Testis (tissue), 3 donors: ENCODE measurements around the gene SETD3. TPM values are rescaled to one million over a fixed set of nuclear protein-coding genes. Genes with fewer than 3 reads are reported as not detected.

Experiments used
- DNase-seq: peaks from one replicate; pipeline ENCODE4 v3.0.0-alpha.2; 2019
- H3K27ac ChIP-seq, 2 donors: fragments of 200-600 bp; sonication (generic); one replicate each; pipeline ENCODE4 v1.5.1; 2019
- H3K27me3 ChIP-seq: fragments of 200-600 bp; sonication (generic); one replicate; pipeline ENCODE4 v1.5.1; 2019
- H3K36me3 ChIP-seq: fragments of 200-600 bp; sonication (generic); one replicate; pipeline ENCODE4 v1.5.1; 2017; ENCODE audit warnings: low read depth; ENCODE audit errors: missing control alignments
- H3K4me1 ChIP-seq: fragments of 200-600 bp; sonication (generic); one replicate; pipeline ENCODE4 v1.5.1; 2019
- H3K4me3 ChIP-seq, 2 donors: fragments of 200-600 bp; sonication (generic); one replicate each; pipeline ENCODE4 v1.5.1; 2017 to 2019
- H3K9me3 ChIP-seq: fragments of 200-600 bp; sonication (generic); one replicate; pipeline ENCODE4 v1.5.1; 2017
- POLR2A ChIP-seq: fragments of 450-650 bp; IDR thresholded peaks from one replicate; pipeline ENCODE4 v1.6.1; 2017; ENCODE audit warnings: antibody characterized with exemption, mild to moderate bottlenecking, moderate library complexity
- WGBS, 2 donors: methylation state at CpG; one replicate each; pipeline ENCODE4 v1.1.5; 2018; 5-methylcytosine and 5-hydroxymethylcytosine counted together
- intact Hi-C: fragments of 100-400 bp; cut with DNase I; formaldehyde crosslinking; loops from one replicate; pipeline ENCODE4 v1.15.1; 2023; ENCODE audit warnings: low total_unique reads
- polyA plus RNA-seq: library from polyadenylated mRNA; stranded (reverse); fragments of 350-450 nt; fragmentation: Illumina TruSeq; extraction: RNeasy Lipid Tissue Mini Kit (QIAGEN cat#74804); gene quantifications from one replicate; pipeline ENCODE4 v1.2.3, GENCODE V29; 2014; ENCODE audit warnings: low read depth, low replicate concordance; ENCODE audit not compliant: insufficient read depth
- total RNA-seq, 2 donors: library from RNA; depleted of rRNA; stranded (reverse); fragments of >200 nt; gene quantifications; one replicate each; pipeline ENCODE4 v1.2.3, GENCODE V29; 2016
- TF ChIP-seq, protein P1 (sequence below), 3 experiments: fragments of 450-650 bp in 2 of 3; fragments of 200-600 bp in 1 of 3; sonication (generic) in 1 of 3; IDR thresholded peaks; one replicate each; pipeline ENCODE4 v1.5.1; 2016 to 2019; ENCODE audit warnings: antibody characterized with exemption in 3 of 3, mild to moderate bottlenecking in 2 of 3, moderate library complexity in 1 of 3

SETD3 gene
- total and polyA plus RNA-seq, 3 donors from 2014 or later, result 135 to 186 (median 160) TPM

DNA sequence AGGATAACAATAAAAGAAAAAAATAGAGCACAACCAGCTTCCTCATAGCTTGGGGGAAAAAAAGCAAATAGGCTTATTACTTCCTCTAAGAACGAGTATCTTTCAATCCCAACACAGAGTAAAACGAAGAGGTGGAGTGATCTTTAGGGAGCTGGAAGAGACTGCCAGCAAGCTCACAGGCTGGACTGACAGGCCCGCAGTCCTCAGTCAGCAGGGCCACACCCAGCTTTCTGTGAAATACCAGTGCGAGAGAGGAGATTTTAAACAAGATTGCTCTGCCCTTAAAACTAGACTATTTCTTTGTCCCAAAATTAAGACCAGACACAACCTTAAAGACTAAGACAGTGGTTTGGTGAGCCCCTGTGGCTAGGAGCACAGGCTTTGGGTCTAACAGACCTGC, 32.9 kb downstream of the SETD3 start:
- TF ChIP-seq, protein P1, sequence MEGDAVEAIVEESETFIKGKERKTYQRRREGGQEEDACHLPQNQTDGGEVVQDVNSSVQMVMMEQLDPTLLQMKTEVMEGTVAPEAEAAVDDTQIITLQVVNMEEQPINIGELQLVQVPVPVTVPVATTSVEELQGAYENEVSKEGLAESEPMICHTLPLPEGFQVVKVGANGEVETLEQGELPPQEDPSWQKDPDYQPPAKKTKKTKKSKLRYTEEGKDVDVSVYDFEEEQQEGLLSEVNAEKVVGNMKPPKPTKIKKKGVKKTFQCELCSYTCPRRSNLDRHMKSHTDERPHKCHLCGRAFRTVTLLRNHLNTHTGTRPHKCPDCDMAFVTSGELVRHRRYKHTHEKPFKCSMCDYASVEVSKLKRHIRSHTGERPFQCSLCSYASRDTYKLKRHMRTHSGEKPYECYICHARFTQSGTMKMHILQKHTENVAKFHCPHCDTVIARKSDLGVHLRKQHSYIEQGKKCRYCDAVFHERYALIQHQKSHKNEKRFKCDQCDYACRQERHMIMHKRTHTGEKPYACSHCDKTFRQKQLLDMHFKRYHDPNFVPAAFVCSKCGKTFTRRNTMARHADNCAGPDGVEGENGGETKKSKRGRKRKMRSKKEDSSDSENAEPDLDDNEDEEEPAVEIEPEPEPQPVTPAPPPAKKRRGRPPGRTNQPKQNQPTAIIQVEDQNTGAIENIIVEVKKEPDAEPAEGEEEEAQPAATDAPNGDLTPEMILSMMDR (IDR thresholded peaks at IDR 0.05), result no peak
- no peak for TF ChIP-seq POLR2A
- Histone ChIP-seq H3K4me1 (no peaks in the 10 kb centered on the region), H3K27ac (no peak overlapping the region), H3K36me3 (no peaks in the 10 kb centered on the region), H3K4me3 (no peak overlapping the region), H3K27me3 (no peaks in the 10 kb centered on the region), H3K9me3 (no peaks in the 10 kb centered on the region)
- intact Hi-C loops, result no loop called here
- 91 to 93% methylated on average over 4 of the region's 4 CpGs for WGBS, 2 donors
- no peak for DNase-seq

DNA sequence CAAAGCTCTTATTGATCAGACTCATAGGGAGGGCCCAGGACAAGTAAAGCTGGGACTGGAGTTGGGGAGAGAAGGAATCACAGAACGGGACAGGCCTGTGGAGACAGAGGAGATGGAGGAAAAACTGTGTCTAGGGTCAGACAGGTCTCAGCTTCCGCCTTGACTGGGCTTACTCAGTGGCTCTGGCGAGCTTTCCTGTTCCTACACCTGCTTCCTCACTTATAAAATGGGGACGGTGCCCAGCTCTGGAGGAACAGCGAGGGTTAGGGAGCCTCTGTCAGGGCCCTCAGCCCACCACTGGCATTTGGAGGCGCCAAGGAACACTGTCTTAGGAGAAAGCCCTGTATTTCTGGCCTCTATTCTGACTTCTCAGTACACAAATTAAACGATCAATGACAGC, 34.7 kb downstream of the SETD3 start:
- H3K4me3 ChIP-seq, result no peak overlapping the region
- no peak overlapping the region for H3K27ac ChIP-seq
- H3K36me3 ChIP-seq, result no peaks in the 10 kb centered on the region
- intact Hi-C loops, result no loop called here
- no peak for TF ChIP-seq POLR2A
- TF ChIP-seq, protein P1 (IDR thresholded peaks at IDR 0.05), result no peak
- no peak for DNase-seq
- no peaks in the 10 kb centered on the region for H3K9me3 ChIP-seq
- WGBS, 2 donors, result 87 to 91% methylated on average over 7 of the region's 7 CpGs
- H3K4me1 ChIP-seq, result no peaks in the 10 kb centered on the region
- H3K27me3 ChIP-seq, result no peaks in the 10 kb centered on the region

DNA sequence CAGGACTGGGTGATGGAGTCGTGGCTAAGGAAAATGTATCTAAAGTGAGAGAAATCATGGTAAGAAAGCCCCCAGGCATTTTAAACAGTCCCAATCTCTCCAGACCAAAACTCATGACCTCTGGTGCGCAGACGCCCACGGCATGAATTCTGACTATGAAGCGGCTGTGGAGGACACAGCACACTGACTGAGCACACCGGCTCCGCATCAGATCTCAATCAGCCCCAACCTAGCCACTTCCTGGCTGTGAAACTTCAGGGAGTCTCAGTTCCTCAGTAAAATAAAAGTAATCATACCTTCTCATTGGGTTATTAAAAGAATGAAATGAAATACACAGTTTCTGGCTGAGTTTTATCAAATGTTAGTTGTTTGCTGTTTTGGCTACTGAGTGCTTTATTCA, 38.7 kb downstream of the SETD3 start:
- H3K4me3 ChIP-seq, result no peak overlapping the region
- 91 to 96% methylated on average over 7 of the region's 7 CpGs for WGBS, 2 donors
- DNase-seq, result no peak
- intact Hi-C loops, result no loop called here
- no peak overlapping the region for H3K27ac ChIP-seq
- H3K9me3 ChIP-seq, result no peaks in the 10 kb centered on the region
- TF ChIP-seq, protein P1 (IDR thresholded peaks at IDR 0.05), result no peak
- no peak for TF ChIP-seq POLR2A
- no peaks in the 10 kb centered on the region for H3K4me1 ChIP-seq
- no peaks in the 10 kb centered on the region for H3K27me3 ChIP-seq
- no peaks in the 10 kb centered on the region for H3K36me3 ChIP-seq

DNA sequence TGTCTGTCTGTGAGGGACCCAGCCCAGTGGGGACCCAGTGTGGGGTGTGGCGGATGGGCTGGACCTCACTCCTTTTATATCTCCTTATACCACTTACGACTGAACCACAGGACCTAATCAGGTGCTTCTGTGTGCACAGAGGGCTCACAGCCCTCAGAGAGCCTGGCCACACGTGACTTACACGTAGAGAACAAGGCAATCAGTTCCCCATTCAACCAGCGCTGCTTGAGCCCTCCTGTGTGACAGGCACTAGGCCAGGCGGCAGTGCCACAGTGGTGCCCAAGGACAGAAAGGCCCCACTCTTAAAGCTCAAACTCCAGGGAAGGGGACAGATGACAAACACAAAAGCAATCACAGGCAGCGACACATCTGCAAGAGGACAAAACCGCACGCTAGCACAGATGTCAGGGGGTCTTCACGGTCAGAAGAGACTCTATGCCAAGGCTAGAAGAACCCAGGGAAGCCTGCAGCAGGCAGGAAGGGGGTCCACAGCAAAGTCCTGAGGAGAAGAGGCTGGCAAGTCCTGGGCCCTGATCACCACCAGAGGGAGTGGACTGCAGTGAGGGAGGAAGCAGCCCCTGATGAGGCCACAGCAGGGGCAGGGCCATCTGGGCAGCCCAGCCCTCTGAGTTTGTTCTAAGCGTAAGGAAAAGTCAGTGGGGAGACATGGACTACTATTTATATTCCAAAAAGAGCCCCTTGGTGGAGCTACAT, 39.3 kb downstream of the SETD3 start:
- WGBS, 2 donors, result 91 to 93% methylated on average over 9 to 11 of the region's 11 CpGs
- intact Hi-C loops, result no loop called here
- no peak for TF ChIP-seq POLR2A
- TF ChIP-seq, protein P1 (IDR thresholded peaks at IDR 0.05), result no peak
- DNase-seq, result no peak
- Histone ChIP-seq H3K4me3 (no peak overlapping the region), H3K27me3 (no peaks in the 10 kb centered on the region), H3K4me1 (no peaks in the 10 kb centered on the region), H3K36me3 (no peaks in the 10 kb centered on the region), H3K27ac (no peak overlapping the region), H3K9me3 (no peaks in the 10 kb centered on the region)

DNA sequence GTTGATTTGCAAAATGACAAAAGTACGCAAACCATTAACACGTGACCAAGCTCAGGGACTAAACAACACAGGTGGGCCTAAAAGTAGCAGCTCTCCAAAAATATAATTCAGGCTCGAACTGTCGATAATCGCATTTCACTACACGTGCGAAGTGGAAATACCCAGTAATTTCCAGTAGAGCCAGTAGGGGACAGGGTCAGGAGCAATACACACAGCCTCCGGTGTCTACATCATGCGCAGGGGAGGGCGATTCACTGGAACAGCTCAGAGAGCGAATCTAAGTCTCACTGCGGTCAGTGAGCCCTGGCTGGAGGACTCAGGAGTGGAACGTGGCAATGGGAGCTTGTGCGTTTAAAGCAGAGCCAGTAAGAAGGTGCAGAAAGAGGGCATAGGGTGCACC, 40.4 kb downstream of the SETD3 start:
- no peaks in the 10 kb centered on the region for H3K27me3 ChIP-seq
- no peaks in the 10 kb centered on the region for H3K36me3 ChIP-seq
- no peaks in the 10 kb centered on the region for H3K9me3 ChIP-seq
- no peaks in the 10 kb centered on the region for H3K4me1 ChIP-seq
- no peak overlapping the region for H3K4me3 ChIP-seq
- no peak overlapping the region for H3K27ac ChIP-seq
- TF ChIP-seq, protein P1 (IDR thresholded peaks at IDR 0.05), result no peak
- no peak for TF ChIP-seq POLR2A
- intact Hi-C loops, result no loop called here
- WGBS, 2 donors, result 90 to 92% methylated on average over 14 of the region's 14 CpGs
- DNase-seq, result no peak
